GM21360 (cell line): Measurements from ENCODE around the gene CIB1.

Source experiments
- ATAC-seq: cut with Tn5 transposase; IDR thresholded peaks from one replicate; pipeline ENCODE4 v1.9.1; 2021; ENCODE audit warnings: mild to moderate bottlenecking, moderate library complexity; ENCODE audit not compliant: unreplicated experiment

CIB1 gene

GRCh38 chr15:90241343-90242192 lies 7.8 kb upstream of the CIB1 start:
- no peak for ATAC-seq

GRCh38 chr15:90240856-90241255 lies 7.1 kb upstream of the CIB1 start:
- ATAC-seq, result no peak

GRCh38 chr15:90239371-90239770 lies 5.6 kb upstream of the CIB1 start:
- ATAC-seq, result no peak

GRCh38 chr15:90234096-90234988 lies 601 bp upstream of the CIB1 start, which contains the start of gene GDPGP1:
Gene GDPGP1 (plus strand): TSS chr15:90234209. CDS start chr15:90240909, 6,700 bp downstream.
- ATAC-seq, result peak; percentile 65

- ATAC-seq, result no peak
Measured at GRCh38 chr15:90232941-90233386, 777 bp downstream of the CIB1 start.

- ATAC-seq, result no peak
Measured at GRCh38 chr15:90232196-90232595, 1.5 kb downstream of the CIB1 start.

GRCh38 chr15:90231028-90232017 lies 2.4 kb downstream of the CIB1 start:
- no peak for ATAC-seq

- ATAC-seq, result no peak
Measured at GRCh38 chr15:90230610-90231009, 3.1 kb downstream of the CIB1 start.

- ATAC-seq, result no peak
Measured at GRCh38 chr15:90230071-90230494, 3.7 kb downstream of the CIB1 start.

- ATAC-seq, result no peak
Measured at GRCh38 chr15:90228960-90229359, 4.8 kb downstream of the CIB1 start.

GRCh38 chr15:90227816-90228772 lies 5.6 kb downstream of the CIB1 start:
- ATAC-seq, result no peak

GRCh38 chr15:90227336-90227735 lies 6.4 kb downstream of the CIB1 start:
- no peak for ATAC-seq

GRCh38 chr15:90225504-90226234 lies 8.1 kb downstream of the CIB1 start:
- no peak for ATAC-seq

GRCh38 chr15:90225047-90225446 lies 8.7 kb downstream of the CIB1 start:
- no peak for ATAC-seq

- no peak for ATAC-seq
Measured at GRCh38 chr15:90223441-90224165, 10.1 kb downstream of the CIB1 start.

GRCh38 chr15:90222547-90222946 lies 11.2 kb downstream of the CIB1 start:
- ATAC-seq, result no peak

GRCh38 chr15:90221246-90221900 lies 12.4 kb downstream of the CIB1 start:
- ATAC-seq, result peak; percentile 51
